ENCODE results near the gene FBXO31. TPM values are rescaled to one million over a fixed set of nuclear protein-coding genes. Genes with fewer than 3 reads are reported as not detected.

Gene FBXO31
- total RNA-seq, 2 experiments from 2014 or later: 35.7 to 38.9 TPM

DNA sequence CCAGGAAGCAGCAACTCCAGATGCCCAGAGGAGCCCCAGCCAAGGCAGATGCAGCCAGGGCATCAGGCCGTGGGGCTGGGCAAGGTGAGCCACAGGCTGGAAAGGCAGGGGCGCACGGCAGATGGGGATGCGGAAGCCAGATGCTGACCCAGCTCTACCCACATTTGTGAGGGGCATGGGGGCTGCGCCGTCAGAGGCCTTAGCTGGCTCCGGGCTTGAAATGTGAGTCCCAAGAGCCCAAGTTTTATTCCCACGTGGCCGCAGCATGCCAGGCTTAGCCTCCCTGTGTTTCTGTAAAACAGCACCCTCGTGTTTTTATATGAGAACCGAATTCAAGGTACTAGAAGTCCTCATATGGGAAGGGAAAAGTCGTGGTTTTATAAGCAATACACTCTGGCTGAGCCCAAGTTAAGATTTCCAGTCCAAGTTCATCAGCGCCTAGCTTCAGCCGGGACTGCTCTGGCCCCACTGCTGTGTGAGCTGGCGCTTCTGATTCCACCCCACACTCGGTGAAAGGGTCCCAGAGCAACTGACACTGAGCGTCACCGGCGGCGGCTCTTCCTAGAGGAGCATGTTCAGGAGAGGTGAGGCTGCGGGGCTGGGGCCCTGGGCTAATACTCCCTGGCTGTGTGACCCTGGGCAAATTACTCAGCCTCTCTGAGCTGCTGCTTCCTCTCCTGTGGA is 59.7 kb downstream of the FBXO31 start:
- H3K27ac Mint-ChIP-seq: no peak overlapping the region
- Histone ChIP-seq H3K4me3 (ENCODE audit: low read length) (no peak overlapping the region), H3K27me3 (ENCODE audit: control insufficient read depth in 1 of 2, insufficient read depth in 2 of 2, low read length in 2 of 2) (no peaks in the 10 kb centered on the region), H3K4me1 (ENCODE audit: insufficient read depth, low read length) (peaks cover 6% of the 10 kb centered on the region), H3K27ac (ENCODE audit: low read depth in 1 of 2, low read length in 2 of 2) (no peak overlapping the region), H3K9me3 (ENCODE audit: control insufficient read depth in 1 of 2, insufficient read depth in 1 of 2, low read length in 2 of 2) (no peaks in the 10 kb centered on the region), H3K36me3 (ENCODE audit: insufficient read depth, low read length) (peaks cover 3% of the 10 kb centered on the region)
- TF ChIP-seq, protein P1, sequence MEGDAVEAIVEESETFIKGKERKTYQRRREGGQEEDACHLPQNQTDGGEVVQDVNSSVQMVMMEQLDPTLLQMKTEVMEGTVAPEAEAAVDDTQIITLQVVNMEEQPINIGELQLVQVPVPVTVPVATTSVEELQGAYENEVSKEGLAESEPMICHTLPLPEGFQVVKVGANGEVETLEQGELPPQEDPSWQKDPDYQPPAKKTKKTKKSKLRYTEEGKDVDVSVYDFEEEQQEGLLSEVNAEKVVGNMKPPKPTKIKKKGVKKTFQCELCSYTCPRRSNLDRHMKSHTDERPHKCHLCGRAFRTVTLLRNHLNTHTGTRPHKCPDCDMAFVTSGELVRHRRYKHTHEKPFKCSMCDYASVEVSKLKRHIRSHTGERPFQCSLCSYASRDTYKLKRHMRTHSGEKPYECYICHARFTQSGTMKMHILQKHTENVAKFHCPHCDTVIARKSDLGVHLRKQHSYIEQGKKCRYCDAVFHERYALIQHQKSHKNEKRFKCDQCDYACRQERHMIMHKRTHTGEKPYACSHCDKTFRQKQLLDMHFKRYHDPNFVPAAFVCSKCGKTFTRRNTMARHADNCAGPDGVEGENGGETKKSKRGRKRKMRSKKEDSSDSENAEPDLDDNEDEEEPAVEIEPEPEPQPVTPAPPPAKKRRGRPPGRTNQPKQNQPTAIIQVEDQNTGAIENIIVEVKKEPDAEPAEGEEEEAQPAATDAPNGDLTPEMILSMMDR (IDR thresholded peaks at IDR 0.05): no peak
- intact Hi-C loops (cut with DNase I, micrococcal nuclease): loop anchor here (1.0 to 10.0 kb wide), 6 partner anchors 69 to 631 kb away; partner anchors contain the start of genes BANP (in 1 of the 2) and KLHDC4 (in 1 of the 2)
- ChIA-PET POLR2A (interaction anchor here (1.4 kb wide), 1 partner anchor 59 kb away, joined by 5 read pairs; the partner anchor contains the start of gene FBXO31), CTCF (interaction anchor here (0.8 to 1.4 kb wide), 2 partner anchors 8 to 312 kb away, joined by 3 read pairs; no protein-coding TSS in a partner anchor)
- ATAC-seq (ENCODE audit: poor library complexity): no peak
- no peaks in the 10 kb centered on the region for H3K9me3 Mint-ChIP-seq
- H3K36me3 Mint-ChIP-seq (ENCODE audit: low read depth): peaks cover 4% of the 10 kb centered on the region
- DNase-seq: no peak
- no peak overlapping the region for H3K4me3 Mint-ChIP-seq
- no peaks in the 10 kb centered on the region for H3K27me3 Mint-ChIP-seq
- peaks cover 2% of the 10 kb centered on the region for H3K4me1 Mint-ChIP-seq (ENCODE audit: low read depth)

DNA sequence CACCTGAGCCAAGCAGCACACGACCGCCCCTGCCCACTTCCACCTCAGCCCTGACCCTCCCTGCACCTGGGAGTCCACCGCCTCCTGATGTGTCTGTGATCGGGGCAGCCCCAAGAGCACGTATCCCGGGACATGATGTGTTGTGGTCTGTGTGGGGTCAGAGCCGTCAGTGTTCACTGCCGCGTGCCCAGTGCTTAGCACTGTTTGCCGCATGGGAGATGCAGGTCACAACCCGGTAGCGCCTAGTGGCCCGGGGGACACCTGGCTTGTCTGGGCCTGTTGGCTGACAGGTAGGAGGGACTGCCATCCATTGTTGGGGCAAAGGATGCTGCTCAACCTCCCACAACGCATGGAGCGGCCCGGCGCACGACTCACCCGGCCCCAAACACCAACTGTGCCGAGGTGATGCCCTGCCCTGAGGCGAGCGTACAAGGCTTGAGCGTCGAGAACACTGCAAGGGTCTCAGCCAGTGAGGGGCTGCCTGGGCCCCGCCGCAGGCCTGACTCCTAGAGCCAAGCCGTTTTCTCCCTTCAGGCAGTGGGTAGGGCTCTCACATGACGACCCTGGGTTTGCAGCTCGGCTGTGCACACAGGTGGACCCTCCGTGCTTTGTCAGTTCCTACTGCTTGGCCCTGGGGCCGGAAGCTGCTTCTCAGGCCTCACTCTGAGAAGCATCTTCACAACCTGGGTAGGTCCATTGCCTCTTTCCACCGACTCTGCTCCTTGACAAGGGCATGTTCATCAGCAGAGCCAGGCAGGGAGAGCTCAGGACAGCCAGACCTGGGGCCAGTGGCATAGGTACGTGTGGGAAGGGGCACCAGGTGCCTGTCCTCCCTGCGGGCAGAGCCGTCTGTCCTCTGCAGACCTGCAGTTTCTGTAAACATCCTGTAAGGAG is 60.5 kb downstream of the FBXO31 start:
- peaks cover 9% of the 10 kb centered on the region for H3K4me1 Mint-ChIP-seq (ENCODE audit: low read depth)
- POLR2A ChIA-PET: interaction anchor here (1.4 kb wide), 1 partner anchor 60 kb away, joined by 5 read pairs; the partner anchor contains the start of gene FBXO31
- TF ChIP-seq, protein P1 (IDR thresholded peaks at IDR 0.05): no peak
- Histone ChIP-seq H3K36me3 (ENCODE audit: insufficient read depth, low read length) (peaks cover 2% of the 10 kb centered on the region), H3K27ac (ENCODE audit: low read depth in 1 of 2, low read length in 2 of 2) (no peak overlapping the region), H3K27me3 (ENCODE audit: control insufficient read depth in 1 of 2, insufficient read depth in 2 of 2, low read length in 2 of 2) (no peaks in the 10 kb centered on the region), H3K4me3 (ENCODE audit: low read length) (no peak overlapping the region), H3K4me1 (ENCODE audit: insufficient read depth, low read length) (peaks cover 11% of the 10 kb centered on the region), H3K9me3 (ENCODE audit: control insufficient read depth in 1 of 2, insufficient read depth in 1 of 2, low read length in 2 of 2) (no peaks in the 10 kb centered on the region)
- H3K27ac Mint-ChIP-seq: no peak overlapping the region
- ATAC-seq (ENCODE audit: poor library complexity): no peak
- no peaks in the 10 kb centered on the region for H3K9me3 Mint-ChIP-seq
- no peak for DNase-seq
- no peaks in the 10 kb centered on the region for H3K27me3 Mint-ChIP-seq
- H3K36me3 Mint-ChIP-seq (ENCODE audit: low read depth): peaks cover under 1% of the 10 kb centered on the region
- CTCF ChIA-PET: interaction anchor here (0.8 kb wide), 1 partner anchor 313 kb away, joined by 3 read pairs; no protein-coding TSS in a partner anchor
- intact Hi-C loops (cut with DNase I, micrococcal nuclease): loop anchor here in 1 of 2 experiments (5.0 to 10.0 kb wide), 3 partner anchors 314 to 632 kb away; partner anchors contain the start of genes BANP and KLHDC4
- no peak overlapping the region for H3K4me3 Mint-ChIP-seq

DNA sequence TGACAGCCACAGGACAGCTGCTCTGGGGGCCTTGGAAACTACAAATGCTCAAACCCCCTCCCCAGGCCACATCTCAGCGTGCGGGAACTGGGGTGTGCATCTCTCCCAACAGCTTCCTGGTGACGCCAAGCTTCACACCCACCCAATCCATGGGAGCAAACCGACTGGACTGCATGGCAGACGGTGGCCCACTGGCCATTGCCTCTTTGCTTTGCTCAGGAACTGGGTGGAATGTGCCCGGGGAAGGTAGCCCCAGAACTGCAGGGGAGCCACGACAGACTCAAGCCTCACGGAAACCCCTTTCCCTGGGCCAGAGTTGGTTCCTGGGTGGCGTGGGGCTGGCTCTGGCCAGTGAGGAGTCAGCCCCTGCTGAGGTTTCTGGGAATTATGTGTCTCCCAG is 61.2 kb downstream of the FBXO31 start:
- no peak for DNase-seq
- Mint-ChIP-seq H3K4me1 (ENCODE audit: low read depth) (peaks cover 17% of the 10 kb centered on the region), H3K27me3 (no peaks in the 10 kb centered on the region), H3K4me3 (no peak overlapping the region), H3K27ac (no peak overlapping the region), H3K36me3 (ENCODE audit: low read depth) (peaks cover 8% of the 10 kb centered on the region), H3K9me3 (no peaks in the 10 kb centered on the region)
- H3K4me3 ChIP-seq (ENCODE audit: low read length): no peak overlapping the region
- no peak for ATAC-seq (ENCODE audit: poor library complexity)
- no peaks in the 10 kb centered on the region for H3K36me3 ChIP-seq (ENCODE audit: insufficient read depth, low read length)
- ChIA-PET CTCF (no interaction called here), POLR2A (no interaction called here)
- H3K27me3 ChIP-seq (ENCODE audit: control insufficient read depth in 1 of 2, insufficient read depth in 2 of 2, low read length in 2 of 2): no peaks in the 10 kb centered on the region
- no peak overlapping the region for H3K27ac ChIP-seq (ENCODE audit: low read depth in 1 of 2, low read length in 2 of 2)
- no peaks in the 10 kb centered on the region for H3K9me3 ChIP-seq (ENCODE audit: control insufficient read depth in 1 of 2, insufficient read depth in 1 of 2, low read length in 2 of 2)
- TF ChIP-seq, protein P1 (IDR thresholded peaks at IDR 0.05): no peak
- peaks cover 16% of the 10 kb centered on the region for H3K4me1 ChIP-seq (ENCODE audit: insufficient read depth, low read length)
- intact Hi-C loops (cut with DNase I, micrococcal nuclease): loop anchor here in 1 of 2 experiments (5.0 to 10.0 kb wide), 3 partner anchors 315 to 632 kb away; partner anchors contain the start of genes BANP and KLHDC4

Data from CD4-positive, alpha-beta T cell (primary cell).